Breast epithelium (tissue), 4 donors: ENCODE results near the gene CCBE1. TPM values are rescaled to one million over a fixed set of nuclear protein-coding genes. Genes with fewer than 3 reads are reported as not detected.
"Not testable (repeated sequence)": the region's sequence is repeated elsewhere in the genome, so short reads cannot be mapped to it uniquely, and the experiment has no call there.

Experiments
- DNase-seq, 2 donors: peaks; one replicate each; pipeline ENCODE4 v3.0.0-alpha.2; 2019; ENCODE audit warnings: low spot score in 2 of 2
- H3K27ac ChIP-seq, 2 donors: fragments of 200-600 bp; sonication (generic) in 1 of 2; one replicate each; pipeline ENCODE4 v1.5.1; 2016 to 2019; ENCODE audit warnings: mild to moderate bottlenecking in 1 of 2
- H3K27me3 ChIP-seq, 2 donors: fragments of 200-600 bp; sonication (generic) in 1 of 2; one replicate each; pipeline versions ENCODE4 v1.5.1 to v1.6.0; 2017 to 2019; ENCODE audit warnings: control low read depth in 1 of 2, mild to moderate bottlenecking in 1 of 2
- H3K36me3 ChIP-seq: fragments of 200-600 bp; one replicate; pipeline ENCODE4 v1.5.1; 2019
- H3K4me1 ChIP-seq, 2 donors: fragments of 200-600 bp; sonication (generic); one replicate each; pipeline ENCODE4 v1.5.1; 2016 to 2019; ENCODE audit warnings: control low read depth in 1 of 2
- H3K4me3 ChIP-seq, 3 donors: fragments of 200-600 bp; sonication (generic); 1 replicate in 2 of 3; 2 replicates in 1 of 3; pipeline ENCODE4 v1.5.1; 2016 to 2019; ENCODE audit warnings: mild to moderate bottlenecking in 3 of 3, moderate library complexity in 2 of 3
- H3K9me3 ChIP-seq, 2 donors: fragments of 200-600 bp; sonication (generic) in 1 of 2; one replicate each; pipeline ENCODE4 v1.5.1; 2016 to 2019; ENCODE audit warnings: control low read depth in 1 of 2
- POLR2A ChIP-seq: fragments of 450-650 bp; IDR thresholded peaks from one replicate; pipeline ENCODE4 v1.6.1; 2016; ENCODE audit warnings: antibody characterized with exemption, mild to moderate bottlenecking, moderate library complexity
- POLR2AphosphoS5 ChIP-seq, 3 donors: sonication (generic); formaldehyde crosslinking; IDR thresholded peaks; one replicate each; pipeline ENCODE4 v1.6.1; 2017; ENCODE audit warnings: antibody characterized with exemption in 3 of 3
- intact Hi-C: fragments of 100-400 bp; cut with DNase I; formaldehyde crosslinking; loops from one replicate; pipeline ENCODE4 v1.15.1; 2023; ENCODE audit warnings: low total_unique reads
- total RNA-seq, 3 donors: library from RNA; depleted of rRNA; stranded (reverse); fragments of >200 nt; gene quantifications; one replicate each; pipeline ENCODE4 v1.1.0, GENCODE V29; 2016
- TF ChIP-seq, protein P1 (sequence below), 3 donors: fragments of 450-650 bp; IDR thresholded peaks; one replicate each; pipeline ENCODE4 v1.5.1; 2016 to 2017; ENCODE audit warnings: antibody characterized with exemption in 3 of 3, mild to moderate bottlenecking in 3 of 3, moderate library complexity in 3 of 3

Gene CCBE1
- total RNA-seq, 3 donors from 2014 or later: 3.5 to 4.9 (median 4.0) TPM

DNA sequence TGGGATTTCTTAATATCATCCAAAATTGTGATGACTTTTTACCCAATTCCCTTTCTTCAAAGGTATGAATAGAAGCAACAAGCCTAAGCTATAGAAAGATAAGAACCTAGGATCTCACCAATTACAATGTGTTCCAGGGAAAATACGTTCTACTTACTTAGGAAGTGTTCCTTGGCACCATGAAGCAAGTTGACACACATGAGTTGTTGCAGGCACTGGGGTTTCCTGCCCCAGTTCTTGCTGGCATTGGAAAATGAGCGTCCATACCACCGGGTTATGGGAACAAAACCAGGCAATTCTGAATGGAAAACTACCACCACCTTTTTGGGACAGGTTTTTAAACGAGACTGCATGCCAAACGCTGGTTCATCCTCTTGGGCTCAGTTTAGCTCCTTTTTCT is 46.2 kb downstream of the CCBE1 start:
- Histone ChIP-seq H3K27ac (no peak overlapping the region), H3K36me3 (no peaks in the 10 kb centered on the region), H3K4me3 (no peak overlapping the region), H3K9me3 (no peaks in the 10 kb centered on the region), H3K27me3 (no peaks in the 10 kb centered on the region), H3K4me1 (no peaks in the 10 kb centered on the region)
- no peak for TF ChIP-seq POLR2AphosphoS5 (IDR thresholded peaks at IDR 0.05)
- TF ChIP-seq, protein P1, sequence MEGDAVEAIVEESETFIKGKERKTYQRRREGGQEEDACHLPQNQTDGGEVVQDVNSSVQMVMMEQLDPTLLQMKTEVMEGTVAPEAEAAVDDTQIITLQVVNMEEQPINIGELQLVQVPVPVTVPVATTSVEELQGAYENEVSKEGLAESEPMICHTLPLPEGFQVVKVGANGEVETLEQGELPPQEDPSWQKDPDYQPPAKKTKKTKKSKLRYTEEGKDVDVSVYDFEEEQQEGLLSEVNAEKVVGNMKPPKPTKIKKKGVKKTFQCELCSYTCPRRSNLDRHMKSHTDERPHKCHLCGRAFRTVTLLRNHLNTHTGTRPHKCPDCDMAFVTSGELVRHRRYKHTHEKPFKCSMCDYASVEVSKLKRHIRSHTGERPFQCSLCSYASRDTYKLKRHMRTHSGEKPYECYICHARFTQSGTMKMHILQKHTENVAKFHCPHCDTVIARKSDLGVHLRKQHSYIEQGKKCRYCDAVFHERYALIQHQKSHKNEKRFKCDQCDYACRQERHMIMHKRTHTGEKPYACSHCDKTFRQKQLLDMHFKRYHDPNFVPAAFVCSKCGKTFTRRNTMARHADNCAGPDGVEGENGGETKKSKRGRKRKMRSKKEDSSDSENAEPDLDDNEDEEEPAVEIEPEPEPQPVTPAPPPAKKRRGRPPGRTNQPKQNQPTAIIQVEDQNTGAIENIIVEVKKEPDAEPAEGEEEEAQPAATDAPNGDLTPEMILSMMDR (IDR thresholded peaks at IDR 0.05): no peak
- no peak for TF ChIP-seq POLR2A
- no peak for DNase-seq
- intact Hi-C loops: no loop called here

DNA sequence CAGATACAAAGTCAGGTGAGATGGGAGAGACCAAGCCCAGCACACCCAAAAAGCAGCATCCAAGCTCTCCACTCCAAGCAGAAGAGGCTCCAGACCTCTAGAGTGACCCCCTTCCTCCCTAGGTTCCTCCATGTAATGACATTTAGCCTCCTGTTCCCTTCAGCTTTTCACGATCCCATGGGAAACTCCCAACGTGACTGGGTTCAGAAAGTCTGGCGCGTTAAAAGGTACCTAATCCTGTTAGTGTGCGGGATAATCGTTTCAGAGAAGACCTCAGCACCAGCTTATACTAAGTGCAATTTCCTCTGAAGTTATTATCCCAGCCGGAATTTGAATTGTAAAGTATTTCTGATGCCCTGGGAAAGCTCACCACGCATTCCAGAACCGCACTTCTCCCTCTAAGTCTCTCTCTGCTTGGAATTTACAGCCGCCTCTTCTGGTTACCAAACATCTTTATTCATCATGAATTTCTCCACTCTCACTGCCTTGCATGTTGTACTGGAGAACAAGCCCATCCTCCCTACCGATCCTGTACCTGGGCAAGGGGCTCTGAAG is 46.9 kb downstream of the CCBE1 start:
- intact Hi-C loops: no loop called here
- Histone ChIP-seq H3K9me3 (no peaks in the 10 kb centered on the region), H3K4me1 (no peaks in the 10 kb centered on the region), H3K27ac (no peak overlapping the region), H3K4me3 (no peak overlapping the region), H3K27me3 (no peaks in the 10 kb centered on the region), H3K36me3 (no peaks in the 10 kb centered on the region)
- TF ChIP-seq POLR2A (no peak), POLR2AphosphoS5 (IDR thresholded peaks at IDR 0.05) (no peak)
- TF ChIP-seq, protein P1 (IDR thresholded peaks at IDR 0.05): no peak
- DNase-seq: no peak

DNA sequence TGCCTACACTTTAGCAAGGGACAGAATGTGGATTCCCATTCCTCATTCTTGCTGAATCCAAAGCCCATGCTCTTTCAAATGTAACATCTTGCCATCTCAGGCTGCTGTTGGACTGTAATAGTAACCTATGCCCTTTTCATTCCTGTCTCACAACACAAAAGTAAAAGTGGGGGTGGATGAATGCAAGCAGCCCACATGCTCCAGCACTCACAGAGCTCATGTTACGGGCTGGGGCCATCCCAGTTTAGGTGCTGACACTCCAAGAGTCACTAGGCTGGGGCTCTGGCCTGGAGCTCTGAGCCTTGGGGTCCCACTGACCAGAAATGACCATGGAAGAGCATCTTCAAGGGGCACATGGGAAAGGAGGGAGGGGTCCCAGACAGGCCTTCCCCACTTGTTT is 47.6 kb downstream of the CCBE1 start:
- Histone ChIP-seq H3K4me3 (no peak overlapping the region), H3K27me3 (no peaks in the 10 kb centered on the region), H3K4me1 (no peaks in the 10 kb centered on the region), H3K9me3 (no peaks in the 10 kb centered on the region), H3K36me3 (no peaks in the 10 kb centered on the region), H3K27ac (no peak overlapping the region)
- TF ChIP-seq, protein P1 (IDR thresholded peaks at IDR 0.05): no peak
- TF ChIP-seq POLR2A (no peak), POLR2AphosphoS5 (IDR thresholded peaks at IDR 0.05) (no peak)
- no peak for DNase-seq
- intact Hi-C loops: no loop called here

DNA sequence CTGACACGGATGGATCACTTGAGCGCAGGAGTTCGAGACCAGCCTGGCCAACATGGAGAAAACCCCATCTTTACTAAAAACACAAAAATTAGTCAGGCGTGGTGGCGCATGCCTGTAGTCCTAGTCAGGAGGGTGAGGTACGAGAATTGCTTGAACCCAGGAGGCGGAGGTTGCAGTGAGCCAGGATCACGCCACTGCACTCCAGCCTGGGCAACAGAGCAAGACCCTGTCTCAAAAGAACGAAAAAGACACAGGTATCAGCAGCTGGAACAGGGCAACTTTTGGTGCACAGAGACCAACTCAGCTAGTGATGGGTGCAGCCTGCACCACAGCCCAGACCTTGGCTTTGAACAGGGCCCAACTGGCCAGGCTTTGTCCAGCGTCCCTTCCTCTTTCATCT is 48.8 kb downstream of the CCBE1 start:
- H3K36me3 ChIP-seq, DNase-seq, H3K4me1 ChIP-seq, intact Hi-C loops, H3K4me3 ChIP-seq, H3K9me3 ChIP-seq, H3K27ac ChIP-seq, H3K27me3 ChIP-seq: not testable (repeated sequence)

DNA sequence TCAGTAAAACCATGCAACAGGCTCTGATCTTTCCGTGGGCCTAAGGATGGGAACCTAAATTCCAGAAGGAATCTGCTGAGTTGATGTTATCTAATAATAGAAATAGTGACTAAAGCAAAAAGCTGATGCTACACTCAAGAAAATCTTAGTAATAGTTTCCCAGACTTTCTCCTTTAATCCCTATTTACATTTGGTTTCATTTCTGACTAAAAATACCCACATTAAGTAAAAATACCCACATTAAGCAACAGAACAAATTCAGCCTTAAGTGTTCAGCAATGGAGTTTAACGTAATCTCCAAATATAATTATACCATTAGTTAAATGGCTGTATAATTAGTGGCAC is 50.3 kb downstream of the CCBE1 start:
- DNase-seq: no peak
- TF ChIP-seq POLR2AphosphoS5 (IDR thresholded peaks at IDR 0.05): no peak
- TF ChIP-seq POLR2A: no peak
- TF ChIP-seq, protein P1 (IDR thresholded peaks at IDR 0.05): no peak
- intact Hi-C loops: no loop called here
- H3K4me1 ChIP-seq: no peaks in the 10 kb centered on the region
- no peaks in the 10 kb centered on the region for H3K36me3 ChIP-seq
- H3K27ac ChIP-seq: no peak overlapping the region
- H3K9me3 ChIP-seq: no peaks in the 10 kb centered on the region
- H3K27me3 ChIP-seq: no peaks in the 10 kb centered on the region
- H3K4me3 ChIP-seq: no peak overlapping the region
